Retina (tissue), 1 donor: Measurements from ENCODE around the gene TRABD2B.

ENCODE experiments used
- DNase-seq: peaks from one replicate; pipeline ENCODE4 v3.0.0-alpha.2; 2016

TRABD2B gene

GRCh38 chr1:47712596-47713299 is 284.4 kb downstream of the TRABD2B start:
- no peak for DNase-seq

GRCh38 chr1:47711848-47712492 is 285.2 kb downstream of the TRABD2B start:
- no peak for DNase-seq

- DNase-seq = no peak
These were observed 285.9 kb downstream of the TRABD2B start for GRCh38 chr1:47711184-47711847.
